ENCODE measurements around the gene NID1. TPM values are rescaled to one million over a fixed set of nuclear protein-coding genes. Genes with fewer than 3 reads are reported as not detected.

Gene NID1
- total RNA-seq, 4 donors from 2014 or later, result 70.7 to 252 (median 184) TPM

DNA sequence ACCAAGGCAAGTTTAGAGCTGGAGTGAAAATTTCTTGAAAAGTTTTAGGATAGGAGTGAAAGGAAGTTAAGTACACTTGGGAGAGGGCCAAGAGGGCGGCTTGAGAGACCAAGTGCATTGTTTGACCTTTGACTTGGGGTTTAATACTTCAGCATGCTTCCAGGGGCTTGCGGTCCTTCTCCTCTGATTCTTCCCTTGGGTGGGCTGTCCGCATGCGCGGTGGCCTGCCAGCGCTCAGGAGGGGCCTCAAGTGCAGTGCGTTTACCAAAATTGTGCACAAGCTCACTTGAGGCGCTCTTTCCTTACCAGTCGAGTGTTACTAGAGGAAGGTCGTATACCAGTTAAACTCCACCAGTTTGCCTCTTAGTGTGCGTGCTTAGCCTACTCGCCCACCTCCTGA is 106.9 kb downstream of the NID1 start:
- H3K4me3 ChIP-seq, result no peak overlapping the region
- intact Hi-C loops (cut with DNase I; ENCODE audit: low total_unique reads), result no loop called here
- no peak for TF ChIP-seq POLR2A (IDR thresholded peaks at IDR 0.05)
- TF ChIP-seq, protein P1, sequence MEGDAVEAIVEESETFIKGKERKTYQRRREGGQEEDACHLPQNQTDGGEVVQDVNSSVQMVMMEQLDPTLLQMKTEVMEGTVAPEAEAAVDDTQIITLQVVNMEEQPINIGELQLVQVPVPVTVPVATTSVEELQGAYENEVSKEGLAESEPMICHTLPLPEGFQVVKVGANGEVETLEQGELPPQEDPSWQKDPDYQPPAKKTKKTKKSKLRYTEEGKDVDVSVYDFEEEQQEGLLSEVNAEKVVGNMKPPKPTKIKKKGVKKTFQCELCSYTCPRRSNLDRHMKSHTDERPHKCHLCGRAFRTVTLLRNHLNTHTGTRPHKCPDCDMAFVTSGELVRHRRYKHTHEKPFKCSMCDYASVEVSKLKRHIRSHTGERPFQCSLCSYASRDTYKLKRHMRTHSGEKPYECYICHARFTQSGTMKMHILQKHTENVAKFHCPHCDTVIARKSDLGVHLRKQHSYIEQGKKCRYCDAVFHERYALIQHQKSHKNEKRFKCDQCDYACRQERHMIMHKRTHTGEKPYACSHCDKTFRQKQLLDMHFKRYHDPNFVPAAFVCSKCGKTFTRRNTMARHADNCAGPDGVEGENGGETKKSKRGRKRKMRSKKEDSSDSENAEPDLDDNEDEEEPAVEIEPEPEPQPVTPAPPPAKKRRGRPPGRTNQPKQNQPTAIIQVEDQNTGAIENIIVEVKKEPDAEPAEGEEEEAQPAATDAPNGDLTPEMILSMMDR (IDR thresholded peaks at IDR 0.05), result no peak
- no peak for DNase-seq
- no peaks in the 10 kb centered on the region for H3K4me1 ChIP-seq
- no peaks in the 10 kb centered on the region for H3K36me3 ChIP-seq
- no peaks in the 10 kb centered on the region for H3K9me3 ChIP-seq
- H3K27ac ChIP-seq, result no peak overlapping the region
- H3K27me3 ChIP-seq, result no peaks in the 10 kb centered on the region

DNA sequence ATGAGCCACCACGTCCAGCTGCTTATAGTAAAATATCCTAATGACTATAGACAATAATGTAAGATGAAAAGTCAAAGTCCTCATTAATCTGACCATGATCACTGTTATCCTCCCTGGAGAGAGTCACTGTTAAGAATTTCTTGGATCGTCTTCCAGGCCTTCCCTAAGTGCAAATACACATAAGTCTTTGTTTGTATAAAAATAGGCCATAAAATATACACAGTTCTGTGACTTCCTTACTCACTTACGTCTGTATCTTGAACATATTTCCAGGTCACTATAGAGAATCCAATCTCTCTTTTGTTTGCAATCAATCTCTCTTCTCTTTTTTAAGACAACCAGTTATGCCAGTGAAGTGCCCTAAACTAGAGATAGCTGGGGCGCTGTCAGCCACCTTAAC is 109.1 kb downstream of the NID1 start:
- Histone ChIP-seq H3K9me3 (no peaks in the 10 kb centered on the region), H3K36me3 (no peaks in the 10 kb centered on the region), H3K4me1 (no peaks in the 10 kb centered on the region), H3K27ac (no peak overlapping the region), H3K27me3 (no peaks in the 10 kb centered on the region), H3K4me3 (no peak overlapping the region)
- DNase-seq, result no peak
- intact Hi-C loops (cut with DNase I; ENCODE audit: low total_unique reads), result no loop called here
- no peak for TF ChIP-seq POLR2A (IDR thresholded peaks at IDR 0.05)
- TF ChIP-seq, protein P1 (IDR thresholded peaks at IDR 0.05), result no peak

DNA sequence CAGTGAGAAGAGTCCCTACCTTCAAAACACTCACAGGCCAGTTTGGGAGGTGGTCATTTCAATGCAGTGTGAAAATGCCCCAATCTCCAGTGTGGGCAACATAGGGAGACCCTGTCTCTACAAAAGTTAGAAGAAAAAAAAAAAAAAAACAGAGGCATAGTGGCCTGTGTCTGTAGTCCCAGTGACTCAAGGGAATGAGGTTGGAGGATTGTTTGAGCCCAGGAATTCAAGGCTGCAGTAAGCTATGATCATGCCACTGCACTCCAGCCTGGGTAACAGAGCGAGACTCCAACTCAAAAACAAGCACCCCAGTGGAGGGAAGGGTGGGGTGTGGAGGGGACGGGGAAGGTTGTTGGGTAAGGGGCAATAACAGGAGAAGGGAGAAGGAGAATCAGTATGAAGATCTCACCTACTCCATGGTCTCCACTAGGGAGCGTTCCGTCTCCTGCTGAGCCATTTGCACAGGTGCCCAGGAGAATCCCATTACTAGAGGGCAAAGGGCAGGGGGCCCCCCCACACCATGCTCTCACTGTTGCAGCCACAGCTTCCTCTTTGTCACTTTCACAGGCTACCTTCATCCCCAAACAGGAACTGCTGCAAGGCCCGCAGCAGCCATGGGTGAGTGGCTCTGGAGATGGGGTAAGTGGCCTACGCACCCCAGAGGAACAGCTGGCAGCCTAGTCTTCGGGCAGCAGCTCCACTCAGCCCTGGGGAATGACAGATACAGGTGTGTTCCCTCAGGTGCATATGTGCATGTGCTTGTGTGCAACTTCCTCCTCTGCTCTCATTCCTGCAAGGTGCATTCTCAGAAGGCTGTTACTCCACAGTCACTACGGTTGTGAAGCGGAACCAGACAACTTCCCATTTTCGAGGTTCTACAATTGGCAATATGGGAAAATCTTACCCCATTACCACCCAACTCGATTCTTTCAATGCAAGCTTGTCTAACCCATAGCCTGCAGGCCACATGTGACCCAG is 110.3 kb downstream of the NID1 start:
- intact Hi-C loops (cut with DNase I; ENCODE audit: low total_unique reads), result no loop called here
- no peaks in the 10 kb centered on the region for H3K27me3 ChIP-seq
- DNase-seq, result no peak
- no peaks in the 10 kb centered on the region for H3K9me3 ChIP-seq
- no peaks in the 10 kb centered on the region for H3K36me3 ChIP-seq
- no peak for TF ChIP-seq POLR2A (IDR thresholded peaks at IDR 0.05)
- TF ChIP-seq, protein P1 (IDR thresholded peaks at IDR 0.05), result no peak
- no peak overlapping the region for H3K27ac ChIP-seq
- no peaks in the 10 kb centered on the region for H3K4me1 ChIP-seq
- H3K4me3 ChIP-seq, result no peak overlapping the region

DNA sequence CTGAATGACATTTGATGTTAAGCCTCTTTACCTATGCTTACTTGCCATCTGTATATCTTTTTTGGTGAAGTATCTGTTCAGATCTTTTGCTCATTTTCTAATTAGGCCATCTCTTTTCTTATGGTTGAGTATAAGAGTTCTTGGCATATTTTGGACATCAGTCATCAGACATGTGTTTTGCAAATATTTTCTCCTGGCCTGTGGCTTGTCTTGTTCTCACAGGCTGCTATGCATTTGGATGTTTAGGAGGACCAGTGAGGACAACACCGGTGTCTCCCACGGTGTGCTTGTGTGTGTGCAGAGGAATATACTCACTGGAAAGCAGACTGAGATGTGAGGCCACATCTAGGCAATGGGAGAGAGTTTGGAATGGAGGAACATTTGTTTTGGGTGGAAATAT is 111.1 kb downstream of the NID1 start:
- Histone ChIP-seq H3K9me3 (no peaks in the 10 kb centered on the region), H3K27me3 (no peaks in the 10 kb centered on the region), H3K4me1 (no peaks in the 10 kb centered on the region), H3K27ac (no peak overlapping the region), H3K4me3 (no peak overlapping the region), H3K36me3 (no peaks in the 10 kb centered on the region)
- DNase-seq, result no peak
- TF ChIP-seq POLR2A (IDR thresholded peaks at IDR 0.05), result no peak
- TF ChIP-seq, protein P1 (IDR thresholded peaks at IDR 0.05), result no peak
- intact Hi-C loops (cut with DNase I; ENCODE audit: low total_unique reads), result no loop called here

DNA sequence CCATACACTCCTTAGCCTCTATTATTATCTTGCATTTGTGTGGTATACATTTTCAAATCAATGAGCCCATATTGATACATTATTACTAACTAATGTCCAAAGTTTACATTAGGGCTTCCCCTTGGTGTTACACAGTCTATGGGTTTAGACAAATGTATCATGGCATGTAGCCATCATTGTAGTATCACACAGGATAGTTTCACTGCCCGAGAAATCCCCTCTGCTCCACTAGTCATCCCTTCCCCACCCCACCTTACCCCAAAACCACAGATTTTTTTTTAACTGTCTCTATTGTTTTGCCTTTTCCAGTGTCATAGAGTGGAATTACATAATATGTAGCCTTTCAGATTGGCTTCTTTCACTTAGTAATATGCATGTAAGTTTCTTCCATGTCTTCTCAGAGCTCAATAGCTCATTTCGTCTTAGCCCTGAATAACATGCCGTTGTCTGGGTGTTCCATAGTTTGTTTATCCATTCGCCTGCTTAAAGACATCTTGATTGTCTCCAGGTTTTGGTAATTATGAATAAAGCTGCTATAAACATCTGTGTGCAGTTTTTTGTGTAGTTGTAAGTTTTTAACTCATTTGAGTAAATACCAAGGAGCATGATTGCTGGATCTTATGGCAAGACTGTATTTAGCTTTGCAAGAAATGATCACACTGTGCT is 111.8 kb downstream of the NID1 start:
- no peak for TF ChIP-seq POLR2A (IDR thresholded peaks at IDR 0.05)
- TF ChIP-seq, protein P1 (IDR thresholded peaks at IDR 0.05), result no peak
- DNase-seq, result no peak
- Histone ChIP-seq H3K9me3 (no peaks in the 10 kb centered on the region), H3K27me3 (no peaks in the 10 kb centered on the region), H3K36me3 (no peaks in the 10 kb centered on the region), H3K4me1 (no peaks in the 10 kb centered on the region), H3K27ac (no peak overlapping the region), H3K4me3 (no peak overlapping the region)
- intact Hi-C loops (cut with DNase I; ENCODE audit: low total_unique reads), result no loop called here
